PFSK-1 (cell line): ENCODE data around the gene DIO1.

ENCODE experiments used
- POLR2AphosphoS5 ChIP-seq: IDR thresholded peaks from 2 replicates; pipeline ENCODE4 v1.6.1; 2012; ENCODE audit warnings: low read depth, mild to moderate bottlenecking, control low read depth, low read length, moderate library complexity
- SIN3A ChIP-seq: IDR thresholded peaks from 2 replicates; pipeline ENCODE4 v1.6.1; 2012; ENCODE audit warnings: mild to moderate bottlenecking, low read length, moderate library complexity, borderline replicate concordance; ENCODE audit not compliant: insufficient read depth
- TAF1 ChIP-seq: IDR thresholded peaks from 2 replicates; pipeline ENCODE4 v1.6.1; 2012; ENCODE audit warnings: low read length, control low read depth, borderline replicate concordance; ENCODE audit not compliant: insufficient read depth
- TF ChIP-seq, protein P1 (sequence below), 2 experiments: IDR thresholded peaks; 2 replicates each; pipeline versions ENCODE4 v1.6.1 to v1.8.0; 2011 to 2012; ENCODE audit warnings: low read depth in 2 of 2, low read length in 2 of 2, control low read depth in 1 of 2, inconsistent platforms in 1 of 2, mild to moderate bottlenecking in 1 of 2, moderate library complexity in 1 of 2; ENCODE audit not compliant: insufficient read depth in 1 of 2

DNA sequence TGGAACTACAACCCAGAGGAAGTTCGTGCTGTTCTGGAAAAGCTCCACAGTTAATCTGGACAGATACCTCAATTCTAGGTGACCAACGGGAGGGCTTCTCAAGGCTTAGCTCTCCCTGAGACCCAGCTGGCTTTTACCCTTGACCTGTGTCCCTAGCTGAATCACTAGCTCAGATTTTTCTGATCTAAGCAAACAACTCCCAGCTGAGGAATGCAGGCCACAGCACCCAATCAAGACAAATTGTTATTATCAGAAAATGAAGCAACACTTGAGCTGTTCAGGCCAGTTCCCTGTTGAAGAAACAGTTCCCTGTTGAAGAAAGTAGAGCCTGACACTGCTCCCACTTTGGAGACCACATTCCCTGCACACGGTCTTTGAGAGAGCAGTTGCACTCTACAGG lies 16.0 kb downstream of the DIO1 start:
- TF ChIP-seq POLR2AphosphoS5 = no peak
- TF ChIP-seq, protein P1, sequence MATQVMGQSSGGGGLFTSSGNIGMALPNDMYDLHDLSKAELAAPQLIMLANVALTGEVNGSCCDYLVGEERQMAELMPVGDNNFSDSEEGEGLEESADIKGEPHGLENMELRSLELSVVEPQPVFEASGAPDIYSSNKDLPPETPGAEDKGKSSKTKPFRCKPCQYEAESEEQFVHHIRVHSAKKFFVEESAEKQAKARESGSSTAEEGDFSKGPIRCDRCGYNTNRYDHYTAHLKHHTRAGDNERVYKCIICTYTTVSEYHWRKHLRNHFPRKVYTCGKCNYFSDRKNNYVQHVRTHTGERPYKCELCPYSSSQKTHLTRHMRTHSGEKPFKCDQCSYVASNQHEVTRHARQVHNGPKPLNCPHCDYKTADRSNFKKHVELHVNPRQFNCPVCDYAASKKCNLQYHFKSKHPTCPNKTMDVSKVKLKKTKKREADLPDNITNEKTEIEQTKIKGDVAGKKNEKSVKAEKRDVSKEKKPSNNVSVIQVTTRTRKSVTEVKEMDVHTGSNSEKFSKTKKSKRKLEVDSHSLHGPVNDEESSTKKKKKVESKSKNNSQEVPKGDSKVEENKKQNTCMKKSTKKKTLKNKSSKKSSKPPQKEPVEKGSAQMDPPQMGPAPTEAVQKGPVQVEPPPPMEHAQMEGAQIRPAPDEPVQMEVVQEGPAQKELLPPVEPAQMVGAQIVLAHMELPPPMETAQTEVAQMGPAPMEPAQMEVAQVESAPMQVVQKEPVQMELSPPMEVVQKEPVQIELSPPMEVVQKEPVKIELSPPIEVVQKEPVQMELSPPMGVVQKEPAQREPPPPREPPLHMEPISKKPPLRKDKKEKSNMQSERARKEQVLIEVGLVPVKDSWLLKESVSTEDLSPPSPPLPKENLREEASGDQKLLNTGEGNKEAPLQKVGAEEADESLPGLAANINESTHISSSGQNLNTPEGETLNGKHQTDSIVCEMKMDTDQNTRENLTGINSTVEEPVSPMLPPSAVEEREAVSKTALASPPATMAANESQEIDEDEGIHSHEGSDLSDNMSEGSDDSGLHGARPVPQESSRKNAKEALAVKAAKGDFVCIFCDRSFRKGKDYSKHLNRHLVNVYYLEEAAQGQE (IDR thresholded peaks at IDR 0.05; ENCODE audit: insufficient read depth in 1 of 2, low read depth in 2 of 2, low read length in 2 of 2) = no peak
- no peak for TF ChIP-seq SIN3A
- no peak for TF ChIP-seq TAF1
